Fibroblast of peridontal ligament (primary cell): ENCODE results near the gene PPFIA1.

Experiments used
- DNase-seq: peaks from one replicate; pipeline ENCODE4 v3.0.0-alpha.2; 2010; ENCODE audit errors: extremely low read depth

Gene PPFIA1

DNA sequence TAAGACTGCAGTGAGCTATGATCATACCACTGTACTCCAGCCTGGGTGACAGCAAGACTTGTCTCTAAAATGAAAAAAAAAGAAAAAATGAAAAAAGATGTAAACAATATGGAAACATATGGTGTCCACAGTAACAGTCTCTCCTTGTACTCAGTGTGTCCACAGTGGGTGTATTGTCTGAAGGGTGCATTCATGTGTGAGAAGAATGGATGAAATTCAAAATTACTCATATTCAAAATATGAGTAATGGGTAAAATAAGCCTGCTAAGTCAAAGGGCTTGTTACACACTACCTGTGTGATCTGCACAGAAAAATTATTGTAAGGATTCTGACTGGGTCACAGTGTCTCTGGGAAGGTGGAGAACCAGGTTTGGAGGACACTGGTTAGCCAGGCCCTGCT is 26.9 kb downstream of the PPFIA1 start:
- DNase-seq = no peak

DNA sequence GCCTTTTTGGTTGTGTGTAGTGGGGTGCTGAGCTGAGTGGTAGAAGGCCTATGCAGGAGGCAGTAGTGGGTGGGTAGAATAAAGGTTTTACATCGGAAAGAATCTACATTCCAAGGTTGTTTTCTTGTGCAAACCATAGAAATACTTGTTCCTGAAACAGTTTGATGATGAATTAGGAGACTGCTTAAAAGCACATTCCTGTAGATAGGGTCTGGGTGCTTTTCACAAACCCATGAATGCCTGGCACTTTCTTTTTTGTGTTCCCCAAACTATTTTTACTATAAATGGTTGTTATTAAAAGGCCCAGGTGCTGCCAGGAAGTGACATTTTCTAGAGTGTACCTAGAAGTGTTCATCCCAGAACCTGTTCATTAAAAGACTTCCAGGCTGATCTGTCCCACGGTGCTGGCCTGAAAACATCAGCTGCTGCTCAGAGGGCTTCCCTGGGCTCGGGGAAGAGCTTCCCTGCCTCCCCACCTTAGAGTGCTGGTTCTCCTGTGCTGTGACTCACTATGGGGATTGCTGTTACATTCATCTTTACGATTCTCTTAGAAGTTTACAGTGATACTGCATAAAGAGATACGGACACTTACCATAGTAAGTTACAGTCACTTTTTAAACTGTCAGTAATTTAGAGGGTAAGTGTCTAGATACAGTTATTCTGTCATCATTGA is 27.9 kb downstream of the PPFIA1 start:
- no peak for DNase-seq

DNA sequence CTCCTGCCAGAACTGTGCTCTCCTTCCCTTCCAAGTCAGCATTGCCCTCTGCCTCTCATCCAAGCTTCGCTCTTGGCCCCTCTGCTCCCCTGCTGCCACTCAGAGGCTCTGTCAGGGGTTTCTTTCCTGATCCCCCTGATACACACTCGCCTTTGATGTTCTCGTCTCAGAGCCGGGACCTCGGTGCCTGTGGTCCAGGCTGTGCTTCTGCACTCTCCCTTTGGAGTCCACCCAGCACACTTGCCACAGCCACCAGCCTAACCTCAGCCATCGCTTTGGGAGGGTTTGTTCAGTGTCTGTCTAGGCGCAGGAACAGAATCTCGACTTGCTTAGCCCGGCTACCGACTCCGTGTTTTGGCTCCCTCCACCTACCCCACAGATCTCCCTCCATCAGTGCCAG is 29.1 kb downstream of the PPFIA1 start:
- no peak for DNase-seq

DNA sequence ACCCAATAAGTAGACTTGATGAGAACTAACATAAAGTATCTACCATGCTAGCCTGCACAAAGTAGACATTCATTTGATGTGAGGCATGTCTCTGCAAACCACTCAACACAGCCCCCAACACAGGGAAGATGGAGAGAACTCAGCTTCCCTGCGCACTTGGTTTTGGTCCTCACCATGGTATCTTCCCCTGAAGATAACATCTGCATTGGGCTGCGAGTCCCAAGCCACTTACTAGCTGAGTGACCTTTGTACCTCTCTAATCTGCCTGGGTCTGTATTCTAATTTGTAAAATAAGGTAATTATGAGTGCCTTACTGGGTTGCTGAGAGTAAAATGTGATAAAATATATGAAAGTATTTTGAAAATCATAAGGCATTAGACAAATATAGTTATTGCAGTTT is 30.7 kb downstream of the PPFIA1 start:
- DNase-seq = no peak

DNA sequence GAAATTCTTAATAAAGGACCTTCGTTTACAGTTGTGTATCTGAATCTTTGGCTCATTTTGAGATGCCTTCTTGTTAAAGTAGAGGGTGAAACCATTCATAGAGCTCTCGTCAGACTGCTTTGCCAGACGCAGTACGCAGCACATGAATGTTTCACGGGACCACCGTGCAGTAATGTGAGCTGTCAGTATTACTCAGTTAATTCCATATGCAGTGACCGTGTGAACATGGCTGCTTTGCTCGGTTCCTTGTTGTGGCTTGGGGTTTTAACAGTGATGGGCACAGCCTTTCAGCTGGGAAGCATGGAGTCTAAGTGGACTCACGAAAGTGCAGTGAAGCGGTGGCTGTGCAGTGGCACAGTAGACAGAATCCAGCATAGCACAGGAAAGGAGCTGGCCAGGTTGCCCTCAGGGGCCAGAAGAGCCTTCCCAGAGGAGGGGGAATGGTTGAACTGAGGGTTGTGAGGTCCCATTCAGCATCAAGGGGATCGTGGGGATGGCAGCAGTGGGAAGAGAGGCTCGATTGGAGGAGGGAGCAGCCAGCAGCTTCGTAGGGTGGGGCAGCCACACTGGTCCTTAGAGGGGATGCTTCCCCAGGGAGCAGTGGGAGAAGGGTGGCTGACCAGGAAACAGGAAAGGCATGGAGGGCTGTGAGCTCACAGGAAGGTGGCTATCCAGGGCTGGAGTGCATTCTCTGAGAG is 31.4 kb downstream of the PPFIA1 start:
- no peak for DNase-seq

DNA sequence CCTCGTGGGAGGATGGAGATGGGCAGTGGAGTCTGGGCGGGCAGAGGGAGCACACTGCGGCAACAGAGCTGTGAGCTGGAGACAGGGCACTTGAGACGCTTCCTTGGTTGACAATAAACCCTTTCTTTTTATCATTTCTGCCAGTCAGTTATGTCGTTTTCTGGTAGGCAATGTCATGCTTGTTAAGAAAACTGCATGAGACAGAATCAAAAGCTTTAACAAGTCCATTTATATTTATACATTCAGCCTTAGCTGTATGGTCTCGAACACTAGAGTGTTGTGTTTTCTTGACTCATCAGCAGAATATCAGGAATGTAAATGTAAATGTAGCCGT is 31.9 kb downstream of the PPFIA1 start:
- DNase-seq = no peak

DNA sequence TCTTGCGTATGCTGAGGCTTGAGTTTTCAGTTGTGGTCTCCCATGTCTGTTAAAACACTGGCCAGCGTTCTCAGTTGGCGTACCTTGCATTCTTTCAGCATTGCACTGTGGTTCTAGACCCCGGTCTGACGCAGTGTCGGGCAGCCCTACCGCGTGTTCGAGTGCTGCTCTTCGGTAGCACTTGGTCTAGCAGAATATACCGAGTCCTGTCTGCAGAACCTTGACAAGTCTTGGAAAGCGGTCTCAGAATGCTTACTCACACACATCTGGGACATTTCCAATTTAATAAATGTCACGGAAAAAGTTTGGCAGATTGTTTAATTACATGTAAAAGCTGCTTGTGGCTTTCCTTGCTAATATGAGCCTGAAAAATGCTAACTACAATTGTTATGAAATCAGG is 32.6 kb downstream of the PPFIA1 start:
- DNase-seq = peak; percentile 43

DNA sequence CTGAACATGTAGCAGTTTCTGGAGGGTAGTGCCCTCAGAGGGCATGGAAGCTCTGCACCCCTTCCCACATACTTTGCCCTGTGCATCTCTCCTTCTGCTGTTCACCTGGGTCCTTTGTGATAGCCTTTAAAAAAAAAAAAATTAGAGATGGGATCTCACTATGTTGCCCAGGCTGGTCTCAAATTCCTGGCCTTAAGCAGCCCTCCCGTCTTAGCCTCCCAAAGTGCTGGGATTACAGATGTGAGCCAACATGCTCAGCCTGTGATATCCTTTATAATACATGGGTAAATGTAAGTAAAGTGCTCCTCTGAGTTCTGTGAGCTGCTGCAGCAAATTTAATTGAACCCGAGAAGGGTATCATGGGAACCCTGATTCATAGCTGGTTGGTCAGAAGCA is 33.7 kb downstream of the PPFIA1 start:
- no peak for DNase-seq

DNA sequence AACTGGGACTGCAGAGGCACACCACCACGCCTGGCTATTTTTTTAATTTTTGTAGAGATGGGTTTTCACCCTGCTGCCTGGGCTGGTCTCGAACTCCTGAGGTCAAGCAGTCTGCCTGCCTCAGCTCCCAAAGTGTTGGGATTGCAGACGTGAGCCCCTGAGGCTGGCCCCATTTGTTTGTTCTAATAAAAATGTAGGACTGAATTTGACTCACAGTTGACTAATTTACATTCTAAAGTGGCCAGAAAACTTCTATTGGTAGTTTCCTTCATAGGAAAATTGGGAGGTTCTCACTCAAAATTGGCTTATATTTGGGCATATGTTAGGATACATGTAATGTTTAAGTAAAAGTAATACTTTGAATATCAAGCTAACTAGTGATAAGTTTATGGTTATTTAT is 35.0 kb downstream of the PPFIA1 start:
- DNase-seq = no peak

DNA sequence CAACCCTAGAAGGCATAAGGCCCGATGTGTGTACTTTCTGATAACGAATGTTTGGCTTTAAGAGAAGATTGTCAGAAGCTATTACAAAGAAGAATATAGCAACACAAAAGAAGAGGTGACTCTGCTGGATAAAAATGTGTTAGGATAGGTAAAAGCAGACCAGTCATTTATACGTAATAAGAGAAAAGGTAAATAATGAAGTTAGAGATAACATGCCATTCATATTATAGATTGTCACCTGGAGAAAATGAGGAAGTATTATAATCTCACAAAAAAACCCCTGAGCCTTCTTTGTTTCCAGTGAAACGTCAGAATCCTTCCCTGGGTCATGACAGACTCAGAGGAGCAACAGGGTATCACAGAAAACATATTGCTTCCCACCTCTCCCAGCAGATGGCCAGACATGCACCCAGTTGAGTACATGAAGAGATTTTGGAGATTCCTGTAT is 36.1 kb downstream of the PPFIA1 start:
- no peak for DNase-seq

DNA sequence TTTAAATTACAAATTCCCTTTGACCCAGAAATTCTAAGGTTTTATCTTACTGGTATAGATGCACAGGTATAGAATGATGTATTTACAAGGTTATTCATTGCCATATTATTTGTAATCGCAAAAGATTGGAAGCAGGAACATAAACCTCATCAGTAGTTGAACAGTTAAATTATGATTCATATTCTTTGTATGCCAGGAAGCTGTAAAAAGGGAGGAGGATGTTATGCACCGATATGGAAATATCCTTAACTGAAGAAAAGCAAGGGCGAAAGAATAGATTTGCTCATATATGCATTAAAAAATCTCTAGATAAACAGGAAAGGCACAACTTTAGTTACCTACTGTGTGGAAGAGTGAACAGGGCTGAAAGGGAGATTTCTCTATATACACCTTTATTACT is 36.7 kb downstream of the PPFIA1 start:
- DNase-seq = peak; percentile 18

DNA sequence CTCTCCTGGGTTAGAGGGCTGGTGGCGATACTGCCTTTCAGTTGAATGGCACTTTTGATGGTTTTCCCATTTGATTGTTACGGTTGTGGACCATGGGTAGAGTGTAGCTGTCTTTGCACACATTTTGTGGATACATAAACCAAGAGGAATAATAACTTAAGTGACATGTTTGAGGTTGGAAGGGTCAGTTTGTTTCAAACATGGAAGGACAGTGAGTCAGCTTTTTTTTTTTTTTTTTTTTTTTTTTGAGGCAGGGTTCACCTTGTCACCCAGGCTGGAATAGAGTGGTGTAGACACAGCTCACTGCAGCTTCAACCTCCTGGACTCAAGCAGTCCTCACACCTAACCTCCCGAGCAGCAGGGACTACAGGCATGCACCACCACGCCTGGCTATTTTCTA is 41.1 kb downstream of the PPFIA1 start:
- no peak for DNase-seq

DNA sequence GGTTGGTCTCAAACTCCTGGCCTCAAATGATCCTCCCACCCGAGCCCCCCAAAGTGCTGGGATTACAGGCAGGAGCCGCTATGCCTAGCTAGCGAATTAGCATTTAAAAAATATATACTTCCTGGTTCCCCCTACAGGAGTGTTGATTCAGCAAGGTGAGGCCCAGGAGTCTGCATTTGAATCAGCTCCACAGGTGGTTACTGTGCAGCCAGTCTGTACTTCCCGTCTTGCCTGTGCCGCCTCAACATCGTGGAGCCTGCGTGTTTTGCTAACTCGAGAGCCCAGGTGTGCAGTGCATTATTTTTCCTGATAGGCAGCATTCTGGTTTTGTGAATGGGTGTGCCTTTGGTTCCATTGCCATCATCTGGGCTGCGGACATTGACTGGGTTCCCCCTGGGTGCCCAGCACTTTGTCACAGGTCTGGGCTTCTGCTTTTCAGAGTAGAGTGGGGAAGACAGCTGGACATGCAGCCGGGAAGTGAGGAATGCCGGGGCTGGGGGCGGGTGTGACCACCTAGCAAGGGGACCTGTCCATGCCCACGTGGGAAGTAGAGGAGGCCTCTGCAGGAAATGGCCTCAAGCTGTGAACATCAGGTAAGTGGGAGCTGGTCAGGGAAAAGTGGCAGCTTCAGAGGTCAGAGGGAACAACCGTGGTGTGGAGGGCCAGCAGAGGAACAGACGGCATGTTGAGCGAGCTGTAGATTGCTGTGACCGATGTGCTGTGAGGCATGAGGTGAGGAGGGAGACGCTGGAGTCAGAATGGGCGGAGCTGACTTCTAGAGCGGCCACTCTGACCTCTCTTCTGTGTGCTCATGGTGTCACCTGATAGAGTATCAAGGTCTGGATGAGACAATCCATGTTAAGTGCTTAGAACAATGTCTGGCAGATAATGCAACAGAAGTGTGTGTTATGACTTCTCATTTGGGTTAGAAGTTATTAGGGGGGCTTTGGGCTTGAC is 42.2 kb downstream of the PPFIA1 start:
- DNase-seq = no peak

DNA sequence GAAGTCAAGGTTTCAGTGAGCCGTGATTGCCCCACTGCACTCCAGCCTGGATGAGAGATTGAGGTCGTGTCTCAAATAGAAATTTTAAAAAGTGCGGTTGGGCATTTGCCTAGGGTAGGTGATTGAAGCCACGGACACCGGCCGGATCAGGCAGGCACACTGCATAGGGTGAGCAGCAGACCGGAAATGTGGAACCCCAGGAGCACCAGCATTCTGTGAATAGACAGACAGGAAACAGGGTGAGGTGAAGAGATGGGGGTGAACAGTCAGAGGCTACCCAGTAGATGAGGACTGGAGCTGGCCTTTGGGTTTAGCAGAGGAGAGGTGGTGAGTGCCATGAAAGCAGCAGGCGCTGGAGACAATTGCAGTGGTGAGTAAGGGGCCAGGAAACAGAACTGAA is 43.5 kb downstream of the PPFIA1 start:
- no peak for DNase-seq

DNA sequence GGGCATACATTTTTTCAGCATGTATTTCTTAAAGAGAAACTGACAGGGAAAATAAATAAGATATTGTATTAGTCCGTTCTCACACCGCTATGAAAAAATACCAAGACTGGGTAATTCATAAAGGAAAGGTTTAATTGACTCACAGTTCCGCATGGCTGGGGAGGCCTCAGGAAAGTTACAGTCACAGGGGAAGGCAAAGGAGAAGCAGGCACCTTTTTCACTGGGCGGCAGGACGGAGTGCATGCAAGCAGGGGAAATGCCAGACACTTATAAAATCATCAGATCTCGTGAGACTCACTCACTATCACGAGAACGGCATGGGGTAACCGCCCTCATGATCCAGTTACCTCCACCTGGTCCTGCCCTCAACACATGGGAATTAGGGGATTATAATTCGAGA is 44.2 kb downstream of the PPFIA1 start:
- DNase-seq = no peak

DNA sequence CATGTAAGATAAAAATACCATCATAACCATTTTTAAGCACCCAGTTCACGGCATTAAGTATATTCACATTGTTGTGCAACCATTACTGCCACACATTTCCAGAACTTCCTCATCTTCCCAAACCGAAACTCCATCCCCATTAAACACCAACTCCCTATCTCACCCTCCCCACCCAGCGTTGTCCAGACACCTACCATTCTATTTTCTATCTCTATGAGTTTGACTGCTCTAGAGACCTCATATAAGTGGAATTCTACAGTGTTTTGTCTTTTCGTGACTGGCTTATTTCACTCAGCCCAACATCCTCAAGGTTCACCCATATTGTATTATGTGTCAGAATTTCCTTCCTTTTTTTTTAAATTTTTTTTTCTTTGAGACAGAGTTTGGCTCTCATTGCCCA is 45.2 kb downstream of the PPFIA1 start:
- no peak for DNase-seq

DNA sequence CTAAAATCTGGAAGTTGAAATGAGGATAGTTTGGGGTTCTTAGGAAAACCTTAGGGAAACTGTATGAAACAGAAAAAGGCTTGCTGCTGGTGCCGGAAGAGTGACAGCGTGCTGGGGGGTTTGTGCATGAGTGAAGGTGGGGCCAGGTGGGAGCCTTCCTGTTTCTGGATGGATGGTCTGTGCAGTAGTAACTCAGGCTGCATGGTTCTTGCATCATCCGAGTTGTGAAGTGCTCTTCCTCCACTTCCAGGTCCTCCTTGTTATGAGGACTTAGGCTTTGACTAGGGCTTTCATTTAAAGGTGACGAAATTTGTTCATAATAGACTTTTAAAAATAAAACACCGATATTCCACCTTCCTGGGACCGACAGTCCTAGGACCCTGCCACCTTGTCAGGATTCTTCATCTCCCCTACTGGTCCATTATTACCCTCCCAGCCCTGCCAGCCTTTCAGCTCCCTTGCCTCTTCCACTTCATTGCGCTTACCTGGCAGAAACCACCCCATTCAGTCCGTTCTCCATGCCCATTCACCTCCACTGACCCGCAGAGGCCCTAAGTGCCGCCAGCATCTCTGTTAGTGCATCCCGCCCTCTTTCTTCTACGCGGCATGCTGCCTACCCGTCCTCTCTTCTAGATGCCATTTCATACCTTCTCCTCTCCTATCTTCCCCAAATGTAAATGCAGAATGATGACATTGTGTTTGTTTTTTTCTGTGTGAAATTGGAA is 47.3 kb downstream of the PPFIA1 start:
- no peak for DNase-seq

DNA sequence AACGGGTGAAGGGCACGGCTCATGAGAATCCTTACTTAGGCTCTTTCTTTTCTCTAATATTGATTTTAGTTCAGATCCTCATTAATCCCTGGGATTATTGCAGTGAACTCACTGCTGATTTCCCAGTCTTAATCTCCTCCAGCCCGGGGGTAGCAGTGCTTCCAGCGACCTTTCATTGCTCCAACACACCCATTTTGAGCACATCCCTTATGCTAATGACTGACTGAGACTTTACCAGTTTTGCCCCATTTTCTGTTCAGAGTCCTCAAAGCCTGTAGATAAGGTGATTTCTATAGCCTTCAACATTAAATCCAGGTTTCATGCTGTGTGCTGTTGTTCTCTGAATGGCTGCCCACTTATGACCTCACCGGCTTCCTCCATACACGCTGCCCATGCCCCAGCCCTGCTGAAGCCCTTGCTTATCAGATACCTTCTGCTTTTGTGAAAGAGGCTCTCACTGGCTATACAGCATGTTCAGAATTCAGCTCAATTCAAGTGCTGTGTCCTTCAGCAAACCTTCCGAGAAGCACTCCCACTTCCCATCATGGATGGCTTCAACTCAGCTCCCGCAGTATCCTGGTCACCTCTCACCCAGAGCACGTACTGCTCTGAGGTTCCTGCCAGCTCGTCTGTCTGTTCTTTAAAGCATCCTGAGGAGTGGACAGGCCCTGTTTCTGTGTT is 49.0 kb downstream of the PPFIA1 start:
- DNase-seq = no peak

DNA sequence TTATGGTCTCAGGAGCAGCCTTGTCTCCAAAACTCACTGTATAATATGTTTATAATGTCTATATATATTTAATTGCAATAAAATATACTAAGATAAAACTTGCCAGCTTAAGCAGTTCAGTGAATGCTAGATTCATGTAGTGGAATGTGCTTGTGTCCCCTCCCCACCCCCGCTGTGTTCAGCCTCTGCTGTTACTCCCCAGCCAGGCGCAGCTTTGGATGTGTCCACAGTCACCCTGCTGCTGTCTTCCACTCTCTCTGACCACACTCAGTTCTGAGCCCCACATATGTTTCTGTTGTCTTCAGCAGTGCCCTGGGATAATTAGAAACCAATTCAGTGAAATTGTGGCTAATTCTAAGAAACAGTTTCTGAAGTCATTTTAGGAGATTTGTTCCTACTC is 52.2 kb downstream of the PPFIA1 start:
- no peak for DNase-seq

DNA sequence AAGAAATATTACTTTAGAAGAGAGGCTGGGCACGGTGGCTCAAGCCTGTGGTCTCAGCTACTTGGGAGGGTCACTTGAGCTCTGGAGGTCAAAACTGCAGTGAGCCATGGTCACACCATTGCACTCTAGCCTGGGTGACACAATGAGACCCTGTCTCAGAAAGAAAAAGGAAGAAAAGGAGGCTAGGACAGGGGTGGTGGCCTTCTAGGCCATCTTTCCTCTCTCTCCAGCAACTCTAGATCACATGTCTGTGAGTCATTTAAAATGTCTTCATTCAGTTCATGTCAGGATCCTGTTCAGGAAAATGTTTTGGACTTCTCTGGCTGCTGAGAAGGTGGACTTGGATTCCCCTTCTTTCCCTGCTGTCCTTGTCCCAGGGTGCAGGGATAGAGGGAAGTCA is 53.3 kb downstream of the PPFIA1 start:
- DNase-seq = peak; percentile 31

DNA sequence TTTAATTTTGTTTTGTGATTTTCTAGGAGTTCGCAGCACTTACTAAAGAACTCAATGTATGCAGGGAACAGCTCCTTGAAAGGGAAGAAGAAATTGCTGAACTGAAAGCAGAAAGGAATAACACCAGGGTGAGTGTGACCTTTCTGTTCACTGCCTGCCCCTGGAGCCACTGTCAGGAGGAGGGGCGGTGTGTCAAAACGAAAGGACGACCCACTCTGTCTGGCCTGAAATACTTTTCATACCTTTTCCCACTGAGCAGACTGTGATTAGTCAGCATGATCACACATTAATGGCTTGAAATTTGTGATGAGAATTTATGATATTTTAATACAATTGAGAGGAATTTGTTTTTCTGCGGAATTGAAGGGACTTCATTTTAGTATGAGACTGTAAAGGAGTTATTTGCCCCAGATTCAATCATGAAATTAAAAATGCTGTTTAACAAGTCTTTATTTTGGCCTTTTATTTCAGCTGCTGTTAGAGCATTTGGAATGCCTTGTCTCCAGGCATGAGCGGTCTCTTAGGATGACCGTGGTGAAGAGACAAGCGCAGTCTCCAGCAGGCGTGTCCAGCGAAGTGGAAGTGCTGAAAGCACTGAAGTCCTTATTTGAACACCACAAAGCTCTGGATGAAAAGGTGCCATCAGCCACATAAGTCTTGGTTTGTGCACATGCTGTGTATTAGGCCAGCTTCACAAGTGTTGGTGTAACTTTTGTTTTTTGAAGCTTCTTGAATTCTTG is 54.1 kb downstream of the PPFIA1 start:
- no peak for DNase-seq
